ENCODE measurements around the gene SLC44A1.
A peak's percentile ranks its signal among the peaks of the same experiment; 100 is the strongest.

SLC44A1 gene

DNA sequence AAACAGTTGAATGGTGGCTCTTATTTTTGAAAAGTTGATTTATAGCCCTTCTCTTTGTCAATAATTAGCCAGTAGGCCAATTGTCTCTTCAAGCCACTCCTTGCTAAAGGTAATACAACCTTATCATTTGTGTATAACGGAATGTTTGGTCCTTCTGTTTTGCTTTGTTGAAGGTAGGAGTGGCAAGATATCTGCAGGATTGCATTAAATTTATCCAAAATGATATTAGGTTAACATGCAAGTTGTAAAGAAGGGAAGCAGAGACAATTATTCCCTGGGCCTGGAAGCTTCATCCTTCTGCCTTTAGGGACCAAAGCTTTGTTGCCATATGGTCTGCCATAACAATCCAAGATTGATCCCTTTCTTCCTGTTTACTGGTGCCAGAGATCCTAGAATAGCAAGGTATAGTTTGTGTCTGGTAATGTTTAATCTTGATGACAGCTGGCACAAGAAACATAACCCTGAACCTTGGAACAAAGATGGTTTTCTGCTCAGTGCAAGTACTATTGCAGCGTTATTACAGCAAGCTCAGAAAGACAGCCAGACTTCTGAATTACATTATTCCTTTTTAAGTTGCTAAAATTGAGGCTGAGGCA lies 187.9 kb downstream of the SLC44A1 start:
- DNase-seq (ENCODE audit: low read depth) = no peak

DNA sequence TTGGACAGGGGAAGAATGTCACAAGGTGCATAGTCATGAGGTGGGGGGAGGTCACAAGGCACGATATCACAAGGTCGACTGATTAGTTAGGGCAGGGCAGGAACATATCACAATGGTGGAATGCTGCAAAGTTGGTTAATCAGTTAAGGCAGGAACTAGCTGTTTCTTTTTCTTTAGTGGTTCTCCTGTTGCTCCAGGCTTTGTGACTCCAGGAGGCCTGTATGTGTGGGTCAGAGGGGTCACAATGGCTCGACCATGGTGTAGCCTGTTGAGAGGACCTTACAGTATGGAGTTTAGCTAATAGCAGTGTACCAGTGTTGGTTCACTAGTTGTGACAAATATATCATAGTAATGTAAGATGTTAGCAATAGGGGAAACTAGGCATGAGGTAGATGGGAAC lies 191.0 kb downstream of the SLC44A1 start:
- DNase-seq (ENCODE audit: low read depth) = no peak

DNA sequence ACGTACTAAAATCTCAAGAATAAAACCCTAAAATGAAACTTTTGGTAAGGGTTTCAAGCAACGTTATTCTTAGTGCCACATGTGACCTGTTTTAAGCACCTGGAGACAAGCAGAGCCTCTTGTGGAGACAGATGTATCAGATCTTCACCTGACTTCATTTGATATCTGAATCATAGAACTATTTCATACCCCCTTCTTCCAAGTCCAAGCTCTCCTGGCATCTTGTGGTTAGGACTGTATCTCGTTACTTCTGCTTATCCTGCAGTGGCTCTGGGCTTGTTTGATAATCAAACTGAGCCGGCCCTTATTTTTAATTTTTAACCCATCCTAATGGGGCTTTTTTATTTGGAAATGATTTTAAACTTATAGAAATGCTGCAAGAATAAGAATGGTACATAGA lies 192.3 kb downstream of the SLC44A1 start:
- DNase-seq (ENCODE audit: low read depth) = no peak

DNA sequence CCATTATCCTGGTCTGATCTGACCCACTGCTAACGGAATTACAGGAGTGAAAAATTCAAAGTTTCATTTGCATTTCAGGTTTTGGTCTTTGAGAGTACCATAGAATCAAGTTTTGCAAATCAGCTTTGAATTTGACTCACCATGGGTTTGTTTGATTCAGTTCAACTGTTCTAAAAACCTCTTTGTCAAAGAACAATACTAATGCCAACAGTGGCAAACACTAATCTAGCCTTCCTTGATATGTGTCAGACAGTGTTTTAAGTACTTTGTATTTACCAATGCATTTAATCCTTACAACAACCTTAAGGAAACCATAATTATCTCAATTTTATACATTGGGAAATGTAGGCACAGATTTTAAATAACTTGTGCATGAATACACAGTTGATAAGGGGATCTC lies 193.3 kb downstream of the SLC44A1 start:
- DNase-seq (ENCODE audit: low read depth) = no peak

DNA sequence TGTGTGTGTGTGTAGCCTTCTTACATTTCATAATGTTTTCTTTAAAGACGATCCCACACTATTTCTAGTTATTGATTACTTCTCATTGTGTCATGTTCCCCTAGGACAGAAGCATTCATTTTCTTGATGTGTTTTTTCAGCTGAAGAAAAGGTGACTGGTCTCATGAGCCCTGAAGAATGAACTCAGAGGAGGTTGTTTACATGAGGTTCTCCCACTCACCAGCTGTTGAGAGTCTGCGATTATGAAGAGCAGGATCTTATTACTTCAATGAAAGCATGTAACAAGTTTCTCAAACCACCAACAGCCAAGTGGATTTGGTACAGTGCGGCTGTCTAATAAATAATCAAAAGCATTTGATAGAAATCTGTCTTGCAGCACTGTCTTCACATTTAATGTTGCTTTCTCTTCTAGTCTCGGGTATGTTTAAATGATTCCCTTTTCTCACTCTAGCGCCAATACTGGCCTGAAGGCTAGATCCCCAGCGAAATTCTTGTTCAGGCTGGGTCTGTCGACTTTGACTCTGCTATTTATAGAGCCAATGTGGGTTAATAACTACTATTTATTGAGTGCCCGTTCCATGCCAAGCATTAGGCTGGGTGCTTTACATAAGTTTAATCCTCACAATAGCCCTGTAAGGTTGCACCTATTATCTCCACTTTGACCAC lies 193.8 kb downstream of the SLC44A1 start:
- peak; percentile 43 for DNase-seq (ENCODE audit: low read depth)

DNA sequence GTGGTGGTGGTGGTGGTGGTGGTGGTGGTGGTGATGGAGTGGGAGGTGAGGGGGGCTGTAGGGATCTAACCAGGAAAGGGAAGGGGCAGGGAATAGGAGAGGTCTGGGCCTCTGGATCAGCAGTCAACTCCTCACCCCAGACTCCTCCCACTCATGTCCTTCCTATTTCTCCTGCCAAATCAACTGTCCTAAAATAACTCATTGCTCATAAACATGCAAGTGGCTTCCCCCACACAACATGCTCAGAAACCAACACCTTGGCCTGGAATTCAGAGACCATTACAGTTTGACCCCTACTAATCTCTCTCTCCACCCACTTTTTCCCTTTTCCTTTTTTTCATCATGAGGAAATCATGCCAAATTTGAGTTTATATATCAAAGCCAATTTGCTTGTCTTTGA lies 195.0 kb downstream of the SLC44A1 start:
- DNase-seq (ENCODE audit: low read depth) = no peak

DNA sequence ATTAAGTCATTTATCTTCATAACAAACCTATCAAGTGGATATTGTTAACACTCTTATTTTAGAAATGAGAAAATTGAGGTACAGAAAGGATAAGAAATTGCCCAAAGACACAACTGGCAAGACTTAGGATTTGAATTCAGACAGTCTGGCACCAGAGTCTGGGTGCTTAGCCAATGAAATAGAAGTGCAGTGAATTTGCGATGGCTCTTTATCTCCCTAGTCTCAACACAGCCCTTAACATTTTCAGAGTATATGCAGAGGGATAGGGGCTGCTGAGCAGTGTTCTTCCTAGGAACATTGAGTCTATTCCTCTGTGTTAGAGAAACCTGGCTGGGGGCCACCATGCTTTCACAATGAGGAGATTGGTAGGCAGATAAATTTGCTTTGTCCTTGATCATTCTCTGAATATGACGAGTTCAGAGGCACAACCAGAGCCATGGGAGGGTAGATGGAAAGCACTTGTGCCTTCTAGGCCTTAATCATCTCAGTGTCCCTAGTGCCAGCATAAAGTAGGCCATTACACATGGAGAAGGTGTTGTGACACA lies 197.2 kb downstream of the SLC44A1 start:
- DNase-seq (ENCODE audit: low read depth) = no peak

DNA sequence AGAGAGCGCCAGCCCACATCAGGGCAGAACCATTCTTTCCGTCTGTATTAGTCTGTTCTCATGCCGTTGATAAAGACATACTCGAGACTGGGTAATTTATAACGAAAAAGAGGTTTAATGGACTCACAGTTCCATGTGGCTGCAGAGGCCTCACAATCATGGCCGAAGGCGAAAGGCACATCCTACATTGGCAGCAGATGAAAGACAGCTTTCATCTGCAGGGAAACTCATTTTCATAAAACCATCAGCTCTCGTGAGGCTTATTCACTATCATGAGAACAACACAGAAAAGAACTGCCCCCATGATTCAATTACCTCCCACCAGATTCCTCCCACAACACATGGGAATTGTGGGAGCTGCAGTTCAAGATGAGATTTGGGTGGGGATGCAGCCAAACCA lies 198.7 kb downstream of the SLC44A1 start:
- DNase-seq (ENCODE audit: low read depth) = no peak

DNA sequence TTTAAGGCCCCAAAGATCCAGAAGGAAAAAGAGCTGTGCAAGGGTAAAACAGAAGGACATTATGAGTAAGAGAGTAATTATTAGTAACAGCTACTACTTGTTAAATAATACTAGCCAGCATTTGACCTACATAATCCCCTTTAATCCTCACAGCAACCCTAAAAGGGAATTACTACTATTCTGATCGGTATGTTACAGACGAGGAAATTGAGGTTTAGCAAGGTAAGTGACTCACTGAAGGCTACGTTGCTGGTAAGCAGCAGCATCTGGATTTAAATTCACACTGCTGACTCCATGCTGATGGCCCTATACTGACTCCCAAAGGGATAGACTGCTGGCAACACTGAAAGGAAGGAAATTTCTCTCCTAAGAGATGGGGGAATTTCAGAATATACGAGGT lies 199.7 kb downstream of the SLC44A1 start:
- DNase-seq (ENCODE audit: low read depth) = peak; percentile 79

DNA sequence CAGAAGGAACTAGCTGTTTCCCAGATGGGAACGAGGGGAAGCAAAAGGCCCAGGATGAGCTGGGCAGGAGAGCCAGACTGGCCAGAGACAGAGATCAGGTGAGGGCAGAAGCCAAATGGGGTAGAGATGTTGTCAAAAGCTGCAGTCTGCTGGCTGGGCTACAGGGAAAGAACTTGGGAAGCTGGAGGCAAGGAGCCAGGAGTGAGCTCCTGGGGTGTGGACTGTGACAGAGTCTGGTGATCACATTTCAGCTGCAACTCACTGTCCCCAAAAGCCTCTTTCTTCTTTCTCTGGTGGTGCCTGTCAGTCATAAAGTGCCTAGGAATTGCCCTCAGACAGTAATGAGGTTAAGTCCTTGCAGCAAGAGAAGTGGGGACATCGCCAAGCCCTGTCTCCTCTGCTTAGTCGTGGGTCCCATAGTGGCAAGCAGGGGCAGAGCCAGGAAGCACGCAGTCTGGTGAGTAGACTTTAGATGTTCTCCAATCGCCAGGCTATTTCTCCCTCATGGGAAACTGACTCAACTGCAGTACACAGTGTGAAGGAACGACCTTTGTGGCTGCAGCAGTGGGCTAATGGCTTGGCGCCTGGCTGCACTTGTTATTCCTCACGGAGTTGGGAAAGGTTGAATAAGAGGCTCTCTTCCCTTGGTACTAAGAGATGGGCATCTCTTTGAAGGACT lies 200.9 kb downstream of the SLC44A1 start:
- no peak for DNase-seq (ENCODE audit: low read depth)

DNA sequence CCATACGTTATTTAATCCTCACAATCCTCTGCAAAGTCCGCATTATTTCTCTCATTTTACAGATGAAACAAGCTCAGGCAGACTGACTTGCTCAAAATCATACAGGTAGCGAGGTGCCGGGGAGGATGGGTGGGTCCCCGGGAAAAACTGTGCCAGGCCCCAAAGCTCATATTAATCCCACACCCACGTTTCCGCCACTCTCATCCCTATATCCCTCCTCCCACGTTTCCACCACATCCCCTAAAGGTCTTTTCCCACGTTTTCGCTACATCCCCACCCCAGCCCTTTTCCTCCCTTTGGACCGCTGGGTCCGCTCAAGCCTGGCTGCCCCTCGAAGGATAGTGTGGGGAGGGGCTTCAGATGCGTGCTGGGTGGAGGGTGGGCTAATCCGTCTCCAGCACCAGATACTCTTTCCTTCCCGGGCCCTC lies 202.9 kb downstream of the SLC44A1 start:
- no peak for DNase-seq (ENCODE audit: low read depth)

DNA sequence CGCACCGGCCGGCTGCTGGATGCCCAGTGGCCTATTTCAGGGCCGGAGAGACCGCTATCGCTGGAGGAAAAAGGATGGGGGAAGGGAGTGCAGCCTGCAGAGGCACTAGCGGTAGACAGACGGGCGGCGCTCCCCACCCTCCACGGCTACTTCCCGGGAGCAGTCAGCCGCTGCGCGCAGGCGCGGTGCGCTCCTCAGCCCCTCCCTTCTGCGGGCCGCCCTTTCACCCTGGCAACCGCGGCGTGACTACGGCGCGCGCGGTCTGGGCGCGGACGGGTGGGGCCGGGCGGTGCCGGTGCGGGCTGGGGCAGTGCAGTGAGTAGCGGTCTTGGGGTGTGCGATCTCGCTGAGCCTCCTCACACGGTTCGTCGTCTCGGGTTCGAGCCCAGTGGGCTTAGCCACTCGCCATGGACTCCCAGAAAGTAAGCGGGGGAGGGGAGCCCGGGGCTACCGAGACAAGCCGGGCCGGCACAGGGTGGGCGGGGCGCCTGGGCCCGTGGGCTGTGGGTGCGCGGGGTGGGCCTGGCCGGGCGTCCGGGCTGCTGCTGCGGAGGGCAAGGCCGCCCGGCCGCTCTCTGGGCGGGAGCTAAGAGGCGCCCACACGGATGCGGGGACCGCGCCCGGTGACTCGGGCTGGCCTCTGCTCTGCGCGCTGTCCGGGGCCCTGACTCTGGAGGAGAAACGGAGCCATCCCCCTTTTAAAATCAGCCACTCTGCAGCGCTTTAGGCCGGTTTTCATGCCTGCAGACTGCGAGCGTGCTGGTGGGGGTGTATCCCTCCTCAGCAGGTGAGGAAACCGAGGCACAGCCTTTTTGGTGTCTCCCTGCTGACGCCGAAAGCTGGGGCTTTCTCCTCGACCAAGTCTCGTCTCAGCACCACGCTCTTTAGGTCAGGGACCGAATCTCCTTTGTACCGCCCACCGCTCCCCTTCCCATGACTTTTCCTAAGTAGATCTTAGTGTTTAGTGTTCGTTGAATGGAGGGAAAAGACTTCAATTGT lies 203.7 kb downstream of the SLC44A1 start, which contains the start of gene FSD1L:
Gene FSD1L, plus strand, starts transcription at position 221 of the 999 bp plus-strand sequence. Its CDS starts 187 bp downstream, at position 408.
- peak; percentile 95 for DNase-seq (ENCODE audit: low read depth)

DNA sequence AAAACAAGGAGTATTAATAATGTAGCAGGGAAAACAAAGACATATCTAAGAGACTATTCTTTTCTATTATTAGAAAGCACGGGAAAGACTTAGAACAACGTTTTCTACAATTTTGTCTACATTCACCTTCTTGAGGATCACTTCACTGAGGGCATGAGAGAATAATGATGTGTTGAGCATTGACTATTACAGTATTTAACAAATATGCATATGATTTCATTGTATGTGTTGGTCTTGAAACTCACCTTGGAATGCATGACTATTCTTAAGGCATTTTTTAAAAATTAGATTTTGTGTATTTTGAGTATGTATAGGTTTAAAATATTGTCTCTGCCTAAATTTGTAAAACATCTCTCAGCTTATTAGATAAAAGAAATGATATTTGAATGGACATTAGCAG lies 204.6 kb downstream of the SLC44A1 start:
- DNase-seq (ENCODE audit: low read depth) = peak; percentile 43

DNA sequence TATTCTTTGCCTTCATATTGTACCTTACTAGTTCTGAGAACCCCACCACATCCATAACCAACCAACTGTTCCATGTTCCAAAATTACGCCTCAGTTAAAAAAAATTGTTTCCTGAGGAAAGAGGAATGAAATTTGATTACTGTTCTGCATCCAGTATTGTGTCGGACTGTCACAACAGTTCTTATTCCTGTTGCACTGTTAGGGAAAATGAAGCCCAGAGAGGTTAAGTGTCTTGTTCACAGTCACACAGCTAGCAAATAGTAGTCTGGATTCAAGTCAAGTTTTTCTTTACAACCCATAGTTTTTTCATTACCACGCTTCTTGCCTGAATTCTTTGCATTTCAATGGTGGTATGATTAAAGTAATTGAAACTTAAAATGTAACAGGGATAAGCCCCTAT lies 207.7 kb downstream of the SLC44A1 start:
- DNase-seq (ENCODE audit: low read depth) = no peak

DNA sequence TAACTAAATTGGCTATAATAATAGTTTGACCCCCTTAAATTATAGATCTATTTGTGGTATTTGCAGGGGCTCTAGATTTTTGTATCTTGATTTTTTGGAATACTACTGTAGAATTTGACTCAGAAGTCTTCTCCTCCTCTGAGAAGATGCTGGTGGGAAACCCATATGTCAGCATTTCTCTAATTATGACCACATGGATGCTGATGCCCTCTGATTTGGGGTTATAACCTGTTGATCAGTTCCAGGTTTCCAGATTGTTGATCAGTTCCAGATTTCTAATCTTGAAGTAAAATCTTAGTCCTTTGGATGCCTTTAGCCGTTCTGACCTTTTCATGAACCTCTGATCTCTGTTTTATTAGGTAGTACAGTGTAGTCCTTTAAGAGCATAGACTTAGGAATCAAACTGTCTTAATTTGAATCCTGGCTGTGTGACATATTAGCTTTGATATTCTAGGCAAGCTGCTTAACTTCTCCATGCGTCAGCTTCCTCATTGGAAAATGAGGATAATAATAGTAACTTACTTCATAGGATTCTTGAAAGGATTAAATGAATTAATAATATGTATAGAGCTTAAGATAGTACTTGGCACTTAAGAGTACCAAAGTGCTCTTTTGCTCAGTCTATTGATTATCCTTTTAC lies 211.5 kb downstream of the SLC44A1 start:
- no peak for DNase-seq (ENCODE audit: low read depth)

DNA sequence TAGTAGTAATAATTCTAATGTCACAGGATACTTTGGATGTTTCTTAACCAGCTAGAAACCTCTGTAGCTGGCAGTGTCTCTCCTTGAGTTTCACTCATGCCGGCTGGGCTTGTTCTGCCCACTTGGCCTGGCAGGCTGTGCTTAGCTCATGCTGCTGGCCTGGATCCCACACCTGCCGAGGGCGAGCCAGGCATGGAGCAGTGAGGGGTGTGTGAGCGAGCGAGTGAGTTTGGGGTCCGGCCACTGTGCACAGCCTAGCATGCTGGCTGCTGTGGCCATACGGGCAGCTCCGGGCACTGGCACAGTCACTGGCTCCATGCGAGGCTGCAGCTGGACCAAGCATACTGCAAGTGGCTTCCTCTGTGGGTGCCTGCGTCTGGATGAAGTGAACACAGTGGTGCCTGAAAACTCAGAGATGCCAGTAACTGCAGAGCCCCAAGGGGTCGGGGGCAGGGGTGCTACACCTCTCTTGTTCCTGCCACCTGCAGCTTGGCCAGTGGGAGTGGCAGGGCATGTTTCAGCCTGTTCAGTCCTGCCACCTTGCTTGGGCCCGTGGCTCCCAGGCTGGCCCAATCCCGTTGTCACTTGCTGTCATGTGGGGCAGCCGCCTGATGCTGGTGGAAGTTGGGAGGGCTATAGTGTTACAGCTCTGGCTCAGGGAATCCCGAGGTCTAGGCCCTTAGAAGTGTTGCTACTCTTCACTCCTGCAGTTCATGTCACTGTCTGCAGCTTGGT lies 213.3 kb downstream of the SLC44A1 start:
- no peak for DNase-seq (ENCODE audit: low read depth)

DNA sequence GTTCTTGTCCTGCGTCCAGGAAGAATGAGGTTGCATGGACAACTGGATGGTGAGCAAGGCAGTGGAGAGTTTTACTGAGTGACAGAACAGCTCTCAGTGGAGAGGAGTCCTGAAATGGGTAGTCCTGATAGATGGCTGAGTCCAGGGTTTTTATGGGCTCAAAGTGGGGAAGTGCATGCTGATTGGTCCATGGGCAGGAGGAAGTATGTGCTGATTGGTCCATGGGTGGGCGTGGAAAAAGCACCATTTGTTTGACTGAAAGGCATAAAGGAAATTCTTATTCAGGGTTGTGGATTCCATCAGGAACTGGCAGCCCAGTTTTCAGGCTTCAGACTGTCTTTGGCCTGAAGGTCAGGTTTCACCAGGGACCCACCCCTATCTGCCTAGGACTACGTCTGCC lies 214.0 kb downstream of the SLC44A1 start:
- DNase-seq (ENCODE audit: low read depth) = no peak

DNA sequence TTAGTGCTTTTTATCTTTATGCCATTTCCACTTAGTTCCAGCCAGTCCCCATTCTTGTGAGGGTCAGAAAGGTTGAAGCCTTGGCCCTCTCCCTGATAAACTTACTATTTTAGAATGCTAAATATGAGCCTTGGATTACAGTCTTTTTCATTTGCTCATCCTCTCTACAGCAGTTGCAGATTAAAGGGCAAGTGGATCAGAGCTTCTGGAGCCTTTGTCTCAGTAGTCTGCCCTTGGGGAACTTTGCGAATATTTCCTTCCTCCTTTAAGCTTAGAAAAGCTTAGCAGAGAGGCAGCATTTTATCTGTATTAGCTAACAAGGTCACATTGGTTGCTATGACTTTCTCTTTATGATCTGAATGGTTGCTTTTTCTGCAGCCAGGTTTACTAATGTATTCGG lies 214.9 kb downstream of the SLC44A1 start:
- DNase-seq (ENCODE audit: low read depth) = no peak

DNA sequence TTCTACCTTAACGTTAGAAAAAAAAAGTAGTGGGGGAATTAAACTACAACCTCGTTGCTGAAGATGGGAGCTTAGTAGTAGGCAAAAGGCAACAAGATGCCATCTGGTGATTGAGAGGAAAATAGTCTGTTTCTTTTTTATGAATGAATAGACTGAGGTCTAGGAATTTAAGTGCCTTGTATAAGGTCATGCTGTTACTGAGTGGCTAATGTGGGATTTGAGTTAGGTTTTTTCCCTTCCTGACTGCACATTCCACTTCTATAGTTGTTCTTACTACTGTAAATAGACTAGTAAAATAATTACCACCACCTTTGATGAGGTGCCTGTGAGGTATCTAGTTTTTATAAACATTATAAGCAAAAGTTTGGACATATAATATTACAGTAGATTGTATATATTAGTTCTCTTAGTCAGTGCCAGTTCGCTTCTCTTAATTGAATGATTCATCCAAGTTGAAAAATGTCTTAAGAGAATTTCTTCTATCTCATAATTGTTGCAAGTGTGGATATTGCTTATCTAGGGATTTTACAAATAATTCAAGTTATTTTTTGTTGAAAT lies 222.5 kb downstream of the SLC44A1 start:
- DNase-seq (ENCODE audit: low read depth) = peak; percentile 63

DNA sequence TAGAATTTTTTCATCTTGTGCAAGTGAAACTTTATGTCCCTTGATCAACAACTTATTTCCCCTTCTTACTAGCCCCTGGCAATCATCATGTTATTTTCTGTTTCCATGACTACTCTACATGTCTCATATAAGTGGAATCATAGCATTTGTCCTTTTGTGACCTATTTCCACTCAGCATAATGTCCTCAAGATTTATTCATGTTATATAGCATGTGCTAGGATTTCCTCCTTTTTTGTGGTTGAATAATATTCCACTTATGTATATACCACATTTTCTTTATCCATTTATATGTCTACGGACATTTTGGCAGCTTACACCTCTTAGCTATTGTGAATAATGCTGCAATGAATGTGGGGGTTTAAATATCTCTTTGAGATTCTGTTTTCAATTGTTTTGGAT lies 224.4 kb downstream of the SLC44A1 start:
- no peak for DNase-seq (ENCODE audit: low read depth)
